ENCODE data around the gene ALPK3. TPM values are rescaled to one million over a fixed set of nuclear protein-coding genes. Genes with fewer than 3 reads are reported as not detected.

Gene ALPK3
- total RNA-seq, 4 donors from 2014 or later = 0.18 to 7.0 (median 0.68) TPM

GRCh38 chr15:84859144-84859543, 42.0 kb downstream of the ALPK3 start:
- Histone ChIP-seq H3K9me3 (no peaks in the 10 kb centered on the region), H3K27me3 (no peaks in the 10 kb centered on the region), H3K27ac (no peak overlapping the region), H3K4me3 (no peak overlapping the region), H3K36me3 (no peaks in the 10 kb centered on the region), H3K4me1 (no peaks in the 10 kb centered on the region)
- no peak for DNase-seq
- TF ChIP-seq CTCF (IDR thresholded peaks at IDR 0.05) (no peak), POLR2A (IDR thresholded peaks at IDR 0.05) (no peak)

GRCh38 chr15:84859651-84860050, 42.5 kb downstream of the ALPK3 start:
- no peak for DNase-seq
- Histone ChIP-seq H3K9me3 (no peaks in the 10 kb centered on the region), H3K4me1 (no peaks in the 10 kb centered on the region), H3K4me3 (no peak overlapping the region), H3K27ac (no peak overlapping the region), H3K36me3 (no peaks in the 10 kb centered on the region), H3K27me3 (no peaks in the 10 kb centered on the region)
- TF ChIP-seq CTCF (IDR thresholded peaks at IDR 0.05) (no peak), POLR2A (IDR thresholded peaks at IDR 0.05) (no peak)

- TF ChIP-seq CTCF (IDR thresholded peaks at IDR 0.05) = no peak
- no peak for TF ChIP-seq POLR2A (IDR thresholded peaks at IDR 0.05)
- Histone ChIP-seq H3K27me3 (no peaks in the 10 kb centered on the region), H3K36me3 (no peaks in the 10 kb centered on the region), H3K27ac (no peak overlapping the region), H3K4me3 (no peak overlapping the region), H3K4me1 (no peaks in the 10 kb centered on the region), H3K9me3 (no peaks in the 10 kb centered on the region)
- DNase-seq = no peak
Observed at GRCh38 chr15:84861781-84862180, 44.6 kb downstream of the ALPK3 start.

GRCh38 chr15:84862214-84862975, 45.2 kb downstream of the ALPK3 start:
- H3K27me3 ChIP-seq = no peaks in the 10 kb centered on the region
- H3K9me3 ChIP-seq = no peaks in the 10 kb centered on the region
- no peaks in the 10 kb centered on the region for H3K4me1 ChIP-seq
- TF ChIP-seq CTCF (IDR thresholded peaks at IDR 0.05) (no peak), POLR2A (IDR thresholded peaks at IDR 0.05) (no peak)
- no peak overlapping the region for H3K27ac ChIP-seq
- no peak for DNase-seq
- H3K4me3 ChIP-seq = no peak overlapping the region
- no peaks in the 10 kb centered on the region for H3K36me3 ChIP-seq

- Histone ChIP-seq H3K4me1 (no peaks in the 10 kb centered on the region), H3K4me3 (no peak overlapping the region), H3K36me3 (no peaks in the 10 kb centered on the region), H3K9me3 (no peaks in the 10 kb centered on the region), H3K27me3 (no peaks in the 10 kb centered on the region), H3K27ac (no peak overlapping the region)
- TF ChIP-seq CTCF (IDR thresholded peaks at IDR 0.05) (no peak), POLR2A (IDR thresholded peaks at IDR 0.05) (no peak)
- no peak for DNase-seq
Observed at GRCh38 chr15:84863565-84864443, 46.6 kb downstream of the ALPK3 start.

Data from Peyer's patch (tissue), 4 donors.